AG08395 (cell line): Measurements from ENCODE around the gene GNG13.
"Not testable (repeated sequence)": the region's sequence is repeated elsewhere in the genome, so short reads cannot be mapped to it uniquely, and the experiment has no call there.

Experiments used
- DNase-seq: peaks from one replicate; pipeline ENCODE4 v3.0.0; 2012; ENCODE audit warnings: mixed read lengths, low spot score

Gene GNG13

GRCh38 chr16:760545-761343, 39.8 kb downstream of the GNG13 start, which contains the start of gene MSLN:
TSS of gene MSLN (plus strand) at chr16:760734. CDS start at chr16:762681, 1,947 bp downstream.
- DNase-seq: no peak

DNA sequence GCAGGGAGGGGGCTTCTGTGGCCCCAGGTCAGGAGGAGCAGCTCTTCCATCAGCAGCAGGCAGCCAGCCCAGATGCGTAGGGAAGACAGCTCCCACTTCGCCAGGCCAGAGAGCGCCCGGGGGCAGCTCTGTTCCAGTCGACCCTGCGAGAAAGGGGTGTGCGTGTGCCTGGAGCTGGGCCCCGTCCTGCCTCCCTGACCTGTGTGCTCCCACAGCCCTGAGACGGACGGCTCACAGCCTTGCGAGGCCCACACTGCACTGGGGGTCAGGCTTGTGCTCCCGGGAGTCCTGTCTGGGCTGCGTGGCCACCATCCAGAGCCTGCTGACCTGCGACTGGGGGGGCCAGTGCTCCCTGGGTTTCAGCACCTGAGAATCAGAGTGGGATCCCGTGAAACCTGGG, 40.5 kb downstream of the GNG13 start:
- DNase-seq: no peak

DNA sequence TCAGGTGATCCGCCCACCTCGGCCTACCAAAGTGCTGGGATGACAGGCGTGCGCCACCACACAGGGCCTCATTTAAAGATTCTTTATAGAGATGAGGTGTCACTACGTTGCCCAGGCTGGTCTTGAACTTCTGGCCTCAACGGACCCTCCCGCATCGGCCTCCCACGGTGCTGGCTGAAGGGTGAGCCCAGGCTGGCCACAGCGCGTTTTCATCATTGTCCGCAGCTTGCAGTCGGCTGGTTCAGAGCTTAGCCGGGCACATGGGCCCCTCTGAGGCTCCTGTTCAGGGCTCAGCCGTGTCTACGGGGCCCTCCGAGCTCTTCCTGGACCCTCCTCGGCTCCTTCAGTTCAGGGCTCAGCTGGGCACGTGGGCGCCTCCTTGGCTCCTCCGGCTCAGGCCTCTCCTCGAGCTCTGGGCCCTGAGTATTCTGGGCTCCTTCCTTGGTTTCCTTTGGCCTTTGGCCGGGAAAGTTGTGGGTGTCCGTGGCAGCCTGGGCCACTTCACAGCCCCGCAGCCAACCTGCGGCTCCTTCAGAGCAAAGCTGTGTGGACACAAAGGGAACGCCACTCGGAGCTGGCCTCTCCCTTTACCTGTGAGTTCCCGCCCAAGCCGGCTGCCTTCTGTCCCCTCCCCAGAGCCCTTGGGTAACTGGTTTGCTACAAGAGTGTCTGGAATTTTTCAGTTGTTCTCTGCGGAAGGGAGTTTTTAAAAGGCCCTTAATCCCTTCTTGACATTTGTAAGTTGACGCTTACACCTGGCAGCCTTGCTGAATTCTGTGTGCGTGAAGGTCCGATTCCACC, 41.2 kb downstream of the GNG13 start:
- DNase-seq: no peak

DNA sequence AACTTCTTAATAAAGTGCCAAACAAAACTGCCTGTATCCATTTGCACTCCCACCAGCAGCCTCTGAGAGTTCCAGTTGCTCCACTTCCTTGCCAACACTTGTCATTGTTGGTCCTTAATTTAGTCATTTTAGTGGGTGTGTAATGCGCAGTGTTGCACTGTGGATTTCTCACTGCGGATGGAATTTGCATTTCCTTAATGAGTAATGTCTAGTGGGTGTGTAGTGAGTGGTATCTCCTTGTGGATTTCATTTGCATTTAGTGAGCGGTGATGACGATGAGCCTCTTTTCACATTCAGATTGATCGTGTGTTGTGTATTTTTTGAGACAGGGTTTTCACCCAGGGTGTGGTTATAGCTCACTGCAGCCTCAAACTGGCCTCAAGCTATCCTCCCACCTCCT, 44.1 kb downstream of the GNG13 start:
- DNase-seq: no peak

- no peak for DNase-seq
These were observed 45.9 kb downstream of the GNG13 start for GRCh38 chr16:754656-755055.

DNA sequence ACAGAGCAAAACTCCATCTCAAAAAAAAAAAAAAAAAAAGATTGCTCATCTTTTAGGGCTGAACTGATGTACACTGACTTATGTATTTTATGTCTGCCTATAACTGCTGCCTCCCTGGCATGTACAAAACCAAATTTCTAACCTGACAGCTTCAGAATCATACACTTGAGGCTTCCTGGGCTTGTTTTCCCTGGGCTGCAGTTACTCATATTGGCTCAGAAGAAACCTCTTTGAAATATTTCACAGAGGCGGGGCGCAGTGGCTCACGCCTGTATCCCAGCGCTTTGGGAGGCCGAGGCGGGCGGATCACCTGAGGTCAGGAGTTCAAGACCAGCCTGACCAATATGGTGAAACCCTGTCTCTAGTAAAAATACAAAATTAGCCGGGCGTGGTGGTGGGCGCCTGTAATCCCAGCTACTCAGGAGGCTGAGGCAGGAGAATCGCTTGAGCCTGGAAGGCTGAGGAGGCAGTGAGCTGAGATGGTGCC, 46.4 kb downstream of the GNG13 start:
- DNase-seq: not testable (repeated sequence)

- no peak for DNase-seq
These were observed 48.6 kb downstream of the GNG13 start for GRCh38 chr16:752007-752312.

- DNase-seq: no peak
These were observed 49.2 kb downstream of the GNG13 start for GRCh38 chr16:751152-752006.

- DNase-seq: no peak
These were observed 50.0 kb downstream of the GNG13 start for GRCh38 chr16:750485-750884.

GRCh38 chr16:749010-749409, 51.5 kb downstream of the GNG13 start:
- DNase-seq: peak; percentile 87
